ENCODE results near the gene RNF114. TPM values are rescaled to one million over a fixed set of nuclear protein-coding genes. Genes with fewer than 3 reads are reported as not detected.

RNF114 gene
- total and polyA plus RNA-seq, 2 donors from 2014 or later, result 70.7 to 89.2 TPM

GRCh38 chr20:49982072-49982345 lies 45.8 kb downstream of the RNF114 start:
- FAIRE-seq (no peak), DNase-seq (no peak)
- Histone ChIP-seq H3K4me1 (ENCODE audit: control insufficient read depth in 2 of 3, insufficient read depth in 2 of 3, low read depth in 1 of 3, low read length in 3 of 3) (peaks cover 0 to 7% (median 0%) of the 10 kb centered on the region in 3 donors), H3K9ac (ENCODE audit: low read length in 3 of 3) (no peak overlapping the region), H3K27me3 (ENCODE audit: control insufficient read depth, insufficient read depth, low read length) (no peaks in the 10 kb centered on the region), H3K4me3 (ENCODE audit: low read length in 3 of 3) (peak overlapping the region in 1 of 3 donors; percentile 32), H3K27ac (ENCODE audit: low read depth in 2 of 2, low read length in 2 of 2) (peak overlapping the region in 1 of 2 donors; percentile 1), H3K9me3 (ENCODE audit: control insufficient read depth in 2 of 3, insufficient read depth in 1 of 3, low read length in 3 of 3) (no peaks in the 10 kb centered on the region), H3K36me3 (ENCODE audit: control insufficient read depth in 2 of 3, insufficient read depth in 3 of 3, low read length in 3 of 3) (no peaks in the 10 kb centered on the region)
- no peak for TF ChIP-seq CTCF (IDR thresholded peaks at IDR 0.05; ENCODE audit: borderline replicate concordance, extremely low read depth, insufficient read depth)
- intact Hi-C loops (cut with DNase I), result loop anchor here (5.0 kb wide), 1 partner anchor 85 kb away; no protein-coding TSS in a partner anchor

- peak; percentile 4 for TF ChIP-seq CTCF (IDR thresholded peaks at IDR 0.05; ENCODE audit: borderline replicate concordance, extremely low read depth, insufficient read depth)
- no peak for FAIRE-seq
- H3K9ac ChIP-seq (ENCODE audit: low read length in 3 of 3), result peak within 1 kb of the TSS; percentile 56 to 76 (median 71)
- peaks cover 0 to 7% (median 0%) of the 10 kb centered on the region in 3 donors for H3K4me1 ChIP-seq (ENCODE audit: control insufficient read depth in 2 of 3, insufficient read depth in 2 of 3, low read depth in 1 of 3, low read length in 3 of 3)
- peak within 1 kb of the TSS; percentile 65 to 71 for H3K27ac ChIP-seq (ENCODE audit: low read depth in 2 of 2, low read length in 2 of 2)
- no peaks in the 10 kb centered on the region for H3K9me3 ChIP-seq (ENCODE audit: control insufficient read depth in 2 of 3, insufficient read depth in 1 of 3, low read length in 3 of 3)
- intact Hi-C loops (cut with DNase I), result loop anchor here (5.0 kb wide), 1 partner anchor 85 kb away; no protein-coding TSS in a partner anchor
- H3K4me3 ChIP-seq (ENCODE audit: low read length in 3 of 3), result peak within 1 kb of the TSS; percentile 59 to 70 (median 63)
- H3K27me3 ChIP-seq (ENCODE audit: control insufficient read depth, insufficient read depth, low read length), result no peaks in the 10 kb centered on the region
- no peaks in the 10 kb centered on the region for H3K36me3 ChIP-seq (ENCODE audit: control insufficient read depth in 2 of 3, insufficient read depth in 3 of 3, low read length in 3 of 3)
- DNase-seq, result peak; percentile 91 to 96 (median 94)
Measured at GRCh38 chr20:49982346-49983122, 46.3 kb downstream of the RNF114 start, which contains the start of gene SNAI1. TSS of gene SNAI1 (plus strand) at chr20:49982980. CDS start at chr20:49983060, 80 bp downstream.

- Histone ChIP-seq H3K36me3 (ENCODE audit: control insufficient read depth in 2 of 3, insufficient read depth in 3 of 3, low read length in 3 of 3) (no peaks in the 10 kb centered on the region), H3K9ac (ENCODE audit: low read length in 3 of 3) (peak overlapping the region; percentile 56 to 76 (median 71)), H3K9me3 (ENCODE audit: control insufficient read depth in 2 of 3, insufficient read depth in 1 of 3, low read length in 3 of 3) (no peaks in the 10 kb centered on the region), H3K4me1 (ENCODE audit: control insufficient read depth in 2 of 3, insufficient read depth in 2 of 3, low read depth in 1 of 3, low read length in 3 of 3) (peaks cover 0 to 7% (median 0%) of the 10 kb centered on the region in 3 donors), H3K27ac (ENCODE audit: low read depth in 2 of 2, low read length in 2 of 2) (peak overlapping the region; percentile 65 to 71), H3K27me3 (ENCODE audit: control insufficient read depth, insufficient read depth, low read length) (no peaks in the 10 kb centered on the region), H3K4me3 (ENCODE audit: low read length in 3 of 3) (peak overlapping the region; percentile 59 to 70 (median 63))
- intact Hi-C loops (cut with DNase I), result loop anchor here (5.0 kb wide), 1 partner anchor 84 kb away; no protein-coding TSS in a partner anchor
- FAIRE-seq (no peak), DNase-seq (no peak)
- TF ChIP-seq CTCF (IDR thresholded peaks at IDR 0.05; ENCODE audit: borderline replicate concordance, extremely low read depth, insufficient read depth), result no peak
Measured at GRCh38 chr20:49983123-49983847, 47.1 kb downstream of the RNF114 start.
